Naive thymus-derived CD4-positive, alpha-beta T cell (primary cell): ENCODE measurements around the gene ANKRD24. TPM values are rescaled to one million over a fixed set of nuclear protein-coding genes. Genes with fewer than 3 reads are reported as not detected.
A peak's percentile ranks its signal among the peaks of the same experiment; 100 is the strongest.
"Not testable (repeated sequence)": the region's sequence is repeated elsewhere in the genome, so short reads cannot be mapped to it uniquely, and the experiment has no call there.

ENCODE experiments used
- ATAC-seq: fragments of 150-1000 bp; cut with Tn5 transposase; 2 replicates; pipeline ENCODE4 v1.10.0; 2021; ENCODE audit warnings: mild to moderate bottlenecking, moderate library complexity
- CTCF ChIA-PET: fragments of 350-600 bp; sonication (Branson Sonifier 250); formaldehyde crosslinking; loops from one replicate; lab custom pipeline; 2021; ENCODE audit warnings: antibody characterized with exemption; lab: Charles Lee
- POLR2A ChIA-PET: fragments of 350-600 bp; sonication (Branson Sonifier 250); formaldehyde crosslinking; loops from one replicate; lab custom pipeline; 2021; ENCODE audit warnings: antibody characterized with exemption, inconsistent platforms; lab: Charles Lee
- DNase-seq, 9 donors: peaks; one replicate each; pipeline versions ENCODE4 v3.0.0 to v3.0.0-alpha.2; 2020 to 2022; ENCODE audit warnings: mixed read lengths in 1 of 9
- H3K27ac ChIP-seq: one replicate; pipeline ENCODE4 v1.7.0; 2013; ENCODE audit warnings: mild to moderate bottlenecking, low read depth, low read length, moderate library complexity
- H3K27me3 ChIP-seq, 2 donors: one replicate each; pipeline ENCODE4 v1.7.0; 2013; ENCODE audit warnings: low read length in 2 of 2, mild to moderate bottlenecking in 2 of 2, moderate library complexity in 2 of 2; ENCODE audit not compliant: control insufficient read depth in 2 of 2, insufficient read depth in 2 of 2
- H3K36me3 ChIP-seq, 3 experiments: 1 replicate in 2 of 3; 2 replicates in 1 of 3; pipeline ENCODE4 v1.7.0; 2013; ENCODE audit warnings: low read length in 3 of 3, mild to moderate bottlenecking in 3 of 3, moderate library complexity in 1 of 3; ENCODE audit not compliant: insufficient read depth in 3 of 3, control insufficient read depth in 2 of 3
- H3K4me1 ChIP-seq, 2 donors: one replicate each; pipeline ENCODE4 v1.7.0; 2013; ENCODE audit warnings: low read length in 2 of 2, mild to moderate bottlenecking in 2 of 2, moderate library complexity in 1 of 2; ENCODE audit not compliant: control insufficient read depth in 2 of 2, insufficient read depth in 2 of 2
- H3K4me3 ChIP-seq: 2 replicates; pipeline ENCODE4 v1.7.0; 2013; ENCODE audit warnings: mild to moderate bottlenecking, low read length
- H3K9me3 ChIP-seq, 3 experiments: 1 replicate in 2 of 3; 2 replicates in 1 of 3; pipeline ENCODE4 v1.7.0; 2013; ENCODE audit warnings: low read length in 3 of 3; ENCODE audit not compliant: control insufficient read depth in 2 of 3
- H3K27ac Mint-ChIP-seq, 9 donors: one replicate each; pipeline ENCODE4 v1.8.0; 2020 to 2022; ENCODE audit warnings: mixed read lengths in 9 of 9, mild to moderate bottlenecking in 8 of 9, moderate library complexity in 5 of 9, inconsistent platforms in 2 of 9
- H3K27me3 Mint-ChIP-seq, 5 donors: one replicate each; pipeline ENCODE4 v1.8.0; 2021 to 2022; ENCODE audit warnings: mixed read lengths in 5 of 5, mild to moderate bottlenecking in 1 of 5
- H3K36me3 Mint-ChIP-seq, 5 donors: one replicate each; pipeline ENCODE4 v1.8.0; 2020 to 2022; ENCODE audit warnings: mixed read lengths in 5 of 5, mild to moderate bottlenecking in 3 of 5, inconsistent platforms in 1 of 5
- H3K4me1 Mint-ChIP-seq, 7 donors: one replicate each; pipeline ENCODE4 v1.8.0; 2020 to 2022; ENCODE audit warnings: mixed read lengths in 7 of 7, mild to moderate bottlenecking in 3 of 7, inconsistent platforms in 1 of 7
- H3K4me3 Mint-ChIP-seq, 10 donors: one replicate each; pipeline ENCODE4 v1.8.0; 2020 to 2022; ENCODE audit warnings: mild to moderate bottlenecking in 10 of 10, mixed read lengths in 10 of 10, moderate library complexity in 6 of 10, inconsistent platforms in 2 of 10
- H3K9me3 Mint-ChIP-seq, 11 donors: one replicate each; pipeline ENCODE4 v1.8.0; 2020 to 2022; ENCODE audit warnings: mixed read lengths in 11 of 11, mild to moderate bottlenecking in 4 of 11, inconsistent platforms in 1 of 11, moderate library complexity in 1 of 11
- intact Hi-C, 2 donors: fragments of 100-400 bp; cut with micrococcal nuclease; formaldehyde crosslinking; loops; one replicate each; pipeline ENCODE4 v1.15.1; 2023
- polyA plus RNA-seq, 2 donors: library from polyadenylated mRNA; unstranded; fragments of 300-500 nt; fragmentation: Illumina TruSeq; gene quantifications; one replicate each; pipeline ENCODE4 v1.2.3, GENCODE V29; 2021
- total RNA-seq, 6 experiments: library from RNA in 5 of 6; stranded (reverse) in 5 of 6; gene quantifications; 1 replicate in 5 of 6; 2 replicates in 1 of 6; pipeline ENCODE4 v1.2.3 and lab custom pipeline; 2021 to 2026

The ANKRD24 gene
- total and polyA plus RNA-seq, 7 experiments from 2014 or later: 0.17 to 2.8 (median 1.9) TPM; not detected in 1

GRCh38 chr19:4154571-4155312 lies 27.7 kb upstream of the ANKRD24 start:
- no peak overlapping the region for H3K27ac ChIP-seq
- Mint-ChIP-seq H3K27ac (no peak overlapping the region), H3K36me3 (no peaks in the 10 kb centered on the region), H3K27me3 (peaks cover 0 to 6% (median 1%) of the 10 kb centered on the region in 5 donors), H3K4me1 (peaks cover 0 to 12% (median 0%) of the 10 kb centered on the region in 7 donors), H3K4me3 (peak overlapping the region in 1 of 10 donors; percentile 38), H3K9me3 (no peaks in the 10 kb centered on the region)
- H3K36me3 ChIP-seq: no peaks in the 10 kb centered on the region
- H3K4me3 ChIP-seq: no peak overlapping the region
- intact Hi-C loops: no loop called here
- no peaks in the 10 kb centered on the region for H3K9me3 ChIP-seq
- DNase-seq (no peak), ATAC-seq (no peak)
- CTCF ChIA-PET: no interaction called here
- POLR2A ChIA-PET: no interaction called here
- H3K27me3 ChIP-seq: no peaks in the 10 kb centered on the region
- H3K4me1 ChIP-seq: peaks cover 0 to 5% of the 10 kb centered on the region in 2 donors

DNA sequence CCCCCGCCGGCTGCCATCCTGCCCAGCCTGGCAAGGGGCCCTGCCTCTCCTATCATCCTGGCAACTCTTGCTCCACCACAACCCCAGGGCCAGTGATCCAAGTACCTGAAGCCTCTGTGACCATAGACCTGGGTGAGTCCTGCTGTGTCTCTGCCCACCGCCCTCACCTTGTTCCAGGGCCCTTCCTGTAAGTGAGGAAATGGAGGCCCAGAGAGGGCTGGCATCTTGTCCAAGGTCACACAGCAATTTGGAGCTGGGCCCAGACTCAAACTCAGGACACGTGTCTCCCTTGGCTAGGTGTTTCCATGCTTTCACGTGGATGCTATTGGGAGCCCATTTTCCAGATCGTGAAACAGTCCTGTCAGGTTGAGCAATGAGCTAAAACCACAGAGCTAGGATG lies 25.3 kb upstream of the ANKRD24 start:
- CTCF ChIA-PET: no interaction called here
- Mint-ChIP-seq H3K4me3 (no peak overlapping the region), H3K4me1 (peaks cover 0 to 7% (median 0%) of the 10 kb centered on the region in 7 donors), H3K36me3 (no peaks in the 10 kb centered on the region), H3K27ac (no peak overlapping the region), H3K9me3 (no peaks in the 10 kb centered on the region), H3K27me3 (peaks cover 0 to 4% (median 0%) of the 10 kb centered on the region in 5 donors)
- no peak overlapping the region for H3K4me3 ChIP-seq
- POLR2A ChIA-PET: no interaction called here
- H3K27me3 ChIP-seq: no peaks in the 10 kb centered on the region
- DNase-seq: no peak
- peaks cover 0 to 5% of the 10 kb centered on the region in 2 donors for H3K4me1 ChIP-seq
- ATAC-seq: no peak
- intact Hi-C loops: no loop called here
- H3K9me3 ChIP-seq: no peaks in the 10 kb centered on the region
- no peak overlapping the region for H3K27ac ChIP-seq
- no peaks in the 10 kb centered on the region for H3K36me3 ChIP-seq

DNA sequence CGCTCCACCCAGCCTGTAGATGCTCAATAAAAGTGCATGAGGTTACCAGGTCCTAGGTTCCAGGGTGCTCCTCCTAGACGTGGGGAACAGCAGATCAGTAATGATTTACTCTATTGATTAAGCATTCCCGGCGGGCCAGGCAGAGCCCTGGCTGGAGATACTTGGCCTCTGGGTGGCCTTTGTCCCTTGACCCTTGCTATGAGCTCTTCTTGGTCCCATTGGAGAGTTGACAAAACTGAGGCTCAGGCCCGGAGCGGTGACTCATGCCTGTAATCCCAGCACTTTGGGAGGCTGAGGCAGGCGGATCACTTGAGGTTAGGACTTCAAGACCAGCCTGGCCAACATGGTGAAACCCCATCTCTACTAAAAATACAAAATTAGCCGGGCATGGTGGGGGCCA lies 24.5 kb upstream of the ANKRD24 start:
- H3K4me3 Mint-ChIP-seq, ATAC-seq, H3K27ac Mint-ChIP-seq, DNase-seq, H3K36me3 Mint-ChIP-seq, H3K9me3 Mint-ChIP-seq, H3K27me3 ChIP-seq, H3K4me1 ChIP-seq, H3K27ac ChIP-seq, intact Hi-C loops, POLR2A ChIA-PET, H3K4me1 Mint-ChIP-seq, H3K27me3 Mint-ChIP-seq, H3K4me3 ChIP-seq, H3K9me3 ChIP-seq, H3K36me3 ChIP-seq: not testable (repeated sequence)
- CTCF ChIA-PET: interaction anchor here (0.5 kb wide), 1 partner anchor 74 kb away, joined by 3 read pairs; no protein-coding TSS in a partner anchor

- intact Hi-C loops: no loop called here
- ATAC-seq (no peak), DNase-seq (no peak)
- H3K36me3 ChIP-seq: no peaks in the 10 kb centered on the region
- no peaks in the 10 kb centered on the region for H3K9me3 ChIP-seq
- no peaks in the 10 kb centered on the region for H3K27me3 ChIP-seq
- POLR2A ChIA-PET: no interaction called here
- Mint-ChIP-seq H3K27ac (no peak overlapping the region), H3K27me3 (peaks cover 0 to 13% (median 0%) of the 10 kb centered on the region in 5 donors), H3K9me3 (no peaks in the 10 kb centered on the region), H3K4me3 (no peak overlapping the region), H3K36me3 (no peaks in the 10 kb centered on the region), H3K4me1 (no peaks in the 10 kb centered on the region)
- no peaks in the 10 kb centered on the region for H3K4me1 ChIP-seq
- H3K27ac ChIP-seq: no peak overlapping the region
- CTCF ChIA-PET: no interaction called here
- no peak overlapping the region for H3K4me3 ChIP-seq
These were observed 20.9 kb upstream of the ANKRD24 start for GRCh38 chr19:4161415-4162077.

DNA sequence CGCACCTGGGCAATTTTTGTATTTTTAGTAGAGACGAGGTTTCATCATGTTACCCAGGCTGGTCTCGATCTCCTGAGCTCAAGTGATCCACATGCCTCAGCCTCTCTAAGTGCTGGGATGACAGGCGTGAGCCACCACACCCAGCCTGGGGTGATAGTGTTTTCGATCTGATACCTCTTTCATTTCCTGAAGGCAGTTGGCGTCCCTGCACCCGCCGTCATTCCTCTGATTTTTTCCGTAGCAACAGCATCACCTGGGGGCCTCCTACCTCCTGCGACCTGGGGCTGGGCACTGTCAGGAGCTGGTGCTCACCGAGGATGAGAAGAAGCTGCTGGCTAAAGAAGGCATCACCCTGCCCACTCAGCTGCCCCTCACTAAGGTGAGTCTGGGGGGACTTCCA lies 18.2 kb upstream of the ANKRD24 start:
- intact Hi-C loops: no loop called here
- no peaks in the 10 kb centered on the region for H3K36me3 Mint-ChIP-seq
- POLR2A ChIA-PET: no interaction called here

GRCh38 chr19:4171676-4172075 lies 10.8 kb upstream of the ANKRD24 start:
- POLR2A ChIA-PET: no interaction called here
- ATAC-seq (no peak), DNase-seq (no peak)
- peaks cover 0 to 1% (median 0%) of the 10 kb centered on the region in 11 donors for H3K9me3 Mint-ChIP-seq
- H3K36me3 Mint-ChIP-seq: peaks cover 0 to 7% (median 4%) of the 10 kb centered on the region in 5 donors
- H3K27ac Mint-ChIP-seq: no peak overlapping the region
- CTCF ChIA-PET: no interaction called here
- Histone ChIP-seq H3K36me3 (peaks cover 0 to 19% (median 0%) of the 10 kb centered on the region in 3 experiments), H3K4me1 (no peaks in the 10 kb centered on the region), H3K27me3 (peaks cover 0 to 4% of the 10 kb centered on the region in 2 donors), H3K27ac (no peak overlapping the region), H3K9me3 (no peaks in the 10 kb centered on the region), H3K4me3 (no peak overlapping the region)
- H3K4me3 Mint-ChIP-seq: no peak overlapping the region
- peaks cover 3 to 37% (median 21%) of the 10 kb centered on the region in 5 donors for H3K27me3 Mint-ChIP-seq
- peaks cover 0 to 13% (median 2%) of the 10 kb centered on the region in 7 donors for H3K4me1 Mint-ChIP-seq
- intact Hi-C loops: no loop called here

More for the DNA sequence above, 18.2 kb upstream of the ANKRD24 start:
- Mint-ChIP-seq H3K4me1 (peaks cover 0 to 1% (median 0%) of the 10 kb centered on the region in 7 donors), H3K27ac (no peak overlapping the region), H3K4me3 (no peak overlapping the region), H3K27me3 (peaks cover 0 to 34% (median 16%) of the 10 kb centered on the region in 5 donors), H3K9me3 (peaks cover 0 to 1% (median 0%) of the 10 kb centered on the region in 11 donors)
- ATAC-seq: no peak
- DNase-seq: no peak
- Histone ChIP-seq H3K4me1 (no peaks in the 10 kb centered on the region), H3K36me3 (no peaks in the 10 kb centered on the region), H3K9me3 (no peaks in the 10 kb centered on the region), H3K4me3 (no peak overlapping the region), H3K27ac (no peak overlapping the region), H3K27me3 (no peaks in the 10 kb centered on the region)
- CTCF ChIA-PET: no interaction called here
